GM12878 (cell line): ENCODE measurements around the gene RANBP1. TPM values are rescaled to one million over a fixed set of nuclear protein-coding genes. Genes with fewer than 3 reads are reported as not detected.

Experiments
- ATAC-seq: fragments of 200-7000 bp; cut with Tn5 transposase; 3 replicates; pipeline ENCODE4 v1.9.1; 2020; ENCODE audit warnings: mild to moderate bottlenecking, moderate library complexity
- BruUV-seq: library from RNA; stranded (reverse); fragments of 400-500 nt; replicated peaks from 2 replicates; lab custom pipeline; 2021; lab: Mats Ljungman, UMichigan
- CTCF ChIA-PET: fragments of 300-600 bp; sonication (Branson Sonifier 250); formaldehyde crosslinking; extraction: SDS; loops from one replicate; lab custom pipeline; 2021; ENCODE audit warnings: inconsistent platforms; lab: Yijun Ruan, JAX
- POLR2A ChIA-PET: fragments of 350-600 bp; formaldehyde crosslinking; extraction: SDS; loops from one replicate; lab custom pipeline; 2021; ENCODE audit warnings: inconsistent platforms; lab: Charles Lee
- RAD21 ChIA-PET: fragments of 300-600 bp; sonication (Branson Sonifier 250); formaldehyde crosslinking; loops from one replicate; lab custom pipeline; 2023; ENCODE audit warnings: antibody characterized with exemption; ENCODE audit not compliant: unreplicated experiment; lab: Charles Lee
- SMC1A ChIA-PET: fragments of 300-600 bp; sonication (Branson Sonifier 250); formaldehyde crosslinking; loops from one replicate; lab custom pipeline; 2023; ENCODE audit not compliant: unreplicated experiment, uncharacterized antibody; lab: Charles Lee
- DNase-seq: peaks from one replicate; pipeline ENCODE4 v3.0.0-alpha.2; 2011; ENCODE audit warnings: low read depth, low spot score
- FAIRE-seq: peaks from 3 replicates; lab custom pipeline; 2011; peaks lifted over from hg19 to GRCh38; lab: Jason Lieb, UNC
- H2AFZ ChIP-seq: 2 replicates; pipeline ENCODE4 v1.6.0; 2011; ENCODE audit warnings: low read depth, low read length, control low read depth; ENCODE audit not compliant: control insufficient read depth
- H3K27ac ChIP-seq: 2 replicates; pipeline ENCODE4 v1.5.1; 2011; ENCODE audit warnings: control low read depth; ENCODE audit not compliant: control insufficient read depth, insufficient read depth
- H3K27me3 ChIP-seq, 2 experiments: replicated peaks in 1 of 2; 2 replicates each; pipeline versions ENCODE4 v1.6.0 to v1.6.1; 2011; ENCODE audit warnings: low read length in 1 of 2; ENCODE audit not compliant: control insufficient read depth in 2 of 2, insufficient read depth in 2 of 2
- H3K36me3 ChIP-seq, 2 experiments: 2 replicates each; pipeline ENCODE4 v1.5.1; 2011; ENCODE audit warnings: low read length in 1 of 2; ENCODE audit not compliant: control insufficient read depth in 2 of 2, insufficient read depth in 2 of 2
- H3K4me1 ChIP-seq: 2 replicates; pipeline ENCODE4 v1.6.1; 2011; ENCODE audit warnings: mild to moderate bottlenecking, low read length, moderate library complexity, mixed read lengths; ENCODE audit not compliant: control insufficient read depth, insufficient read depth
- H3K4me2 ChIP-seq: 2 replicates; pipeline ENCODE4 v1.6.0; 2011; ENCODE audit warnings: control low read depth; ENCODE audit not compliant: control insufficient read depth, insufficient read depth
- H3K4me3 ChIP-seq: fragments of 200-600 bp; sonication (generic); 2 replicates; pipeline ENCODE4 v1.5.1; 2016
- H3K79me2 ChIP-seq: 2 replicates; pipeline ENCODE4 v1.6.0; 2011; ENCODE audit warnings: low read length; ENCODE audit not compliant: control insufficient read depth, insufficient read depth
- H3K9ac ChIP-seq: 2 replicates; pipeline ENCODE4 v1.8.0; 2011; ENCODE audit warnings: low read length, control low read depth, mixed read lengths; ENCODE audit not compliant: control insufficient read depth, insufficient read depth
- H3K9me3 ChIP-seq: replicated peaks from 3 replicates; pipeline ENCODE4 v1.5.1; 2011; ENCODE audit warnings: mild to moderate bottlenecking, low read length; ENCODE audit not compliant: control insufficient read depth, insufficient read depth
- H4K20me1 ChIP-seq: 2 replicates; pipeline ENCODE4 v1.6.0; 2011; ENCODE audit not compliant: control insufficient read depth, insufficient read depth
- CBX3 ChIP-seq: fragments of 200-600 bp; sonication (generic); IDR thresholded peaks from 2 replicates; pipeline ENCODE4 v1.6.1; 2016; ENCODE audit warnings: low read depth, borderline replicate concordance
- ESRRA ChIP-seq: IDR thresholded peaks from 2 replicates; pipeline ENCODE4 v1.6.1; 2012; ENCODE audit warnings: mild to moderate bottlenecking, low read length, improper control_type of control experiment
- HDGF ChIP-seq: fragments of 450-650 bp; IDR thresholded peaks from 2 replicates; pipeline ENCODE4 v1.6.1; 2016; ENCODE audit warnings: antibody characterized with exemption
- IRF4 ChIP-seq: IDR thresholded peaks from 2 replicates; pipeline ENCODE4 v1.6.1; 2011; ENCODE audit warnings: low read depth, low read length
- JUNB ChIP-seq: IDR thresholded peaks from 2 replicates; pipeline ENCODE4 v1.6.1; 2016; ENCODE audit warnings: antibody characterized with exemption, mild to moderate bottlenecking
- MTA2 ChIP-seq: fragments of 450-650 bp; IDR thresholded peaks from 2 replicates; pipeline ENCODE4 v1.6.1; 2016; ENCODE audit warnings: low read depth, mild to moderate bottlenecking, moderate library complexity
- PML ChIP-seq: IDR thresholded peaks from 2 replicates; pipeline ENCODE4 v1.6.1; 2012; ENCODE audit warnings: low read length, inconsistent platforms
- RELB ChIP-seq: fragments of 450-650 bp; IDR thresholded peaks from 2 replicates; pipeline ENCODE4 v1.6.1; 2017; ENCODE audit warnings: low read depth, mild to moderate bottlenecking, moderate library complexity
- SRF ChIP-seq, 2 experiments: IDR thresholded peaks; 2 replicates each; pipeline ENCODE4 v1.6.1; 2011; ENCODE audit warnings: low read depth in 2 of 2, low read length in 2 of 2, mild to moderate bottlenecking in 1 of 2, moderate library complexity in 1 of 2
- TCF7 ChIP-seq: IDR thresholded peaks from 2 replicates; pipeline ENCODE4 v1.6.1; 2014; ENCODE audit warnings: antibody characterized with exemption, borderline replicate concordance
- ZSCAN29 ChIP-seq: fragments of 450-650 bp; IDR thresholded peaks from 2 replicates; pipeline ENCODE4 v1.6.1; 2017; ENCODE audit warnings: mild to moderate bottlenecking, moderate library complexity
- WGBS: methylation state at CpG from one replicate; pipeline ENCODE4 v1.1.6; 2016; ENCODE audit warnings: low lambda C conversion rate; ENCODE audit not compliant: insufficient replicate concordance, insufficient coverage; ENCODE audit errors: missing lambda C conversion rate; 5-methylcytosine and 5-hydroxymethylcytosine counted together
- in situ Hi-C: fragments of 300-500 bp; cut with MboI; formaldehyde crosslinking; loops from 9 replicates; pipeline ENCODE4 v1.14.3; 2018; ENCODE audit warnings: mixed read lengths
- intact Hi-C: fragments of 100-400 bp; cut with micrococcal nuclease; formaldehyde crosslinking; loops from one replicate; pipeline ENCODE4 v1.14.2; 2022; ENCODE audit not compliant: unreplicated experiment
- polyA plus RNA-seq, 11 experiments: library from polyadenylated mRNA; depleted of rRNA in 4 of 11; unstranded in 6 of 11; stranded (reverse) in 5 of 11; fragments of >200 nt; fragmentation: Nextera tagmentation in 4 of 11; fragmentation: Illumina TruSeq in 1 of 11; extraction: Ambion mirVana in 4 of 11; extraction: Trizol in 1 of 11; gene quantifications; 1 replicate in 1 of 11; 2 replicates in 10 of 11; pipeline versions ENCODE4 v1.2.1 to v1.2.3, GENCODE V29; 2011 to 2016; ENCODE audit warnings: inconsistent platforms in 2 of 11, missing spikeins in 2 of 11, low read depth in 1 of 11
- total RNA-seq, 4 experiments: library from RNA; depleted of rRNA in 3 of 4; stranded (reverse); fragments of >200 nt in 3 of 4; fragmentation: Illumina TruSeq in 1 of 4; extraction: Trizol in 1 of 4; gene quantifications; 2 replicates each; pipeline versions ENCODE4 v1.2.1 to v1.2.3, GENCODE V29; 2013 to 2021
- TF ChIP-seq, protein P1 (sequence below): fragments of 450-650 bp; IDR thresholded peaks from 2 replicates; pipeline ENCODE4 v1.6.1; 2016; ENCODE audit warnings: mild to moderate bottlenecking
- TF ChIP-seq, protein P2 (sequence below), 3 experiments: IDR thresholded peaks in 2 of 3; conservative IDR thresholded peaks in 1 of 3; 2 replicates each; pipeline ENCODE4 v1.5.1; 2011; ENCODE audit warnings: low read depth in 3 of 3, low read length in 3 of 3, mild to moderate bottlenecking in 3 of 3, control low read depth in 2 of 3, moderate library complexity in 2 of 3, inconsistent platforms in 1 of 3, mixed read lengths in 1 of 3; ENCODE audit not compliant: control insufficient read depth in 2 of 3, insufficient read depth in 1 of 3; ENCODE audit errors: extremely low read depth in 1 of 3
- TF ChIP-seq, protein P3 (sequence below): IDR thresholded peaks from 2 replicates; pipeline ENCODE4 v1.6.1; 2012; ENCODE audit warnings: mild to moderate bottlenecking, low read depth, low read length
- TF ChIP-seq, protein P4 (sequence below): fragments of 450-650 bp; conservative IDR thresholded peaks from 2 replicates; pipeline ENCODE4 v1.6.1; 2017; ENCODE audit warnings: mild to moderate bottlenecking, moderate library complexity

The RANBP1 gene
- total and polyA plus RNA-seq, 10 of the 15 experiments (the other 5 are each of a cell fraction or from before 2014, with no cell fraction given): 55.3 to 808 (median 394) TPM

GRCh38 chr22:20135265-20135664, 19.4 kb downstream of the RANBP1 start:
- ATAC-seq (no peak), DNase-seq (no peak), FAIRE-seq (no peak)
- Histone ChIP-seq H3K9me3 (no peaks in the 10 kb centered on the region), H3K4me1 (peaks cover 12% of the 10 kb centered on the region), H3K36me3 (no peaks in the 10 kb centered on the region; a peak in 1 of 4 replicates), H3K9ac (no peak overlapping the region), H3K4me3 (no peak overlapping the region), H3K79me2 (peaks cover 7% of the 10 kb centered on the region), H3K4me2 (no peak overlapping the region), H4K20me1 (no peaks in the 10 kb centered on the region), H3K27me3 (no peaks in the 10 kb centered on the region), H3K27ac (no peak overlapping the region), H2AFZ (no peak overlapping the region)
- ChIA-PET CTCF (interaction anchor here (0.6 kb wide), 1 partner anchor 15 kb away, joined by 3 read pairs; no protein-coding TSS in a partner anchor), SMC1A (no interaction called here), POLR2A (no interaction called here), RAD21 (no interaction called here)
- intact Hi-C loops (no loop called here), in situ Hi-C loops (no loop called here)
- WGBS: 51% methylated on average over 4 of the region's 4 CpGs
- no TSS peak for BruUV-seq
- TF ChIP-seq IRF4: no peak
- TF ChIP-seq TCF7: no peak
- TF ChIP-seq, protein P1, sequence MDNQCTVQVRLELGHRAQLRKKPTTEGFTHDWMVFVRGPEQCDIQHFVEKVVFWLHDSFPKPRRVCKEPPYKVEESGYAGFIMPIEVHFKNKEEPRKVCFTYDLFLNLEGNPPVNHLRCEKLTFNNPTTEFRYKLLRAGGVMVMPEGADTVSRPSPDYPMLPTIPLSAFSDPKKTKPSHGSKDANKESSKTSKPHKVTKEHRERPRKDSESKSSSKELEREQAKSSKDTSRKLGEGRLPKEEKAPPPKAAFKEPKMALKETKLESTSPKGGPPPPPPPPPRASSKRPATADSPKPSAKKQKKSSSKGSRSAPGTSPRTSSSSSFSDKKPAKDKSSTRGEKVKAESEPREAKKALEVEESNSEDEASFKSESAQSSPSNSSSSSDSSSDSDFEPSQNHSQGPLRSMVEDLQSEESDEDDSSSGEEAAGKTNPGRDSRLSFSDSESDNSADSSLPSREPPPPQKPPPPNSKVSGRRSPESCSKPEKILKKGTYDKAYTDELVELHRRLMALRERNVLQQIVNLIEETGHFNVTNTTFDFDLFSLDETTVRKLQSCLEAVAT: no peak
- TF ChIP-seq CBX3: no peak
- no peak for TF ChIP-seq RELB
- TF ChIP-seq SRF (IDR thresholded peaks at IDR 0.05; ENCODE audit: low read depth in 2 of 2, low read length in 2 of 2): no peak
- TF ChIP-seq PML: no peak
- no peak for TF ChIP-seq MTA2
- TF ChIP-seq, protein P2, sequence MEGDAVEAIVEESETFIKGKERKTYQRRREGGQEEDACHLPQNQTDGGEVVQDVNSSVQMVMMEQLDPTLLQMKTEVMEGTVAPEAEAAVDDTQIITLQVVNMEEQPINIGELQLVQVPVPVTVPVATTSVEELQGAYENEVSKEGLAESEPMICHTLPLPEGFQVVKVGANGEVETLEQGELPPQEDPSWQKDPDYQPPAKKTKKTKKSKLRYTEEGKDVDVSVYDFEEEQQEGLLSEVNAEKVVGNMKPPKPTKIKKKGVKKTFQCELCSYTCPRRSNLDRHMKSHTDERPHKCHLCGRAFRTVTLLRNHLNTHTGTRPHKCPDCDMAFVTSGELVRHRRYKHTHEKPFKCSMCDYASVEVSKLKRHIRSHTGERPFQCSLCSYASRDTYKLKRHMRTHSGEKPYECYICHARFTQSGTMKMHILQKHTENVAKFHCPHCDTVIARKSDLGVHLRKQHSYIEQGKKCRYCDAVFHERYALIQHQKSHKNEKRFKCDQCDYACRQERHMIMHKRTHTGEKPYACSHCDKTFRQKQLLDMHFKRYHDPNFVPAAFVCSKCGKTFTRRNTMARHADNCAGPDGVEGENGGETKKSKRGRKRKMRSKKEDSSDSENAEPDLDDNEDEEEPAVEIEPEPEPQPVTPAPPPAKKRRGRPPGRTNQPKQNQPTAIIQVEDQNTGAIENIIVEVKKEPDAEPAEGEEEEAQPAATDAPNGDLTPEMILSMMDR (IDR thresholded peaks at IDR 0.05 in 2 of 3, conservative IDR thresholded peaks at IDR 0.05 in 1 of 3; ENCODE audit: control insufficient read depth in 2 of 3, extremely low read depth in 1 of 3, insufficient read depth in 1 of 3, low read depth in 3 of 3, low read length in 3 of 3): no peak
- TF ChIP-seq HDGF: no peak
- no peak for TF ChIP-seq ZSCAN29
- TF ChIP-seq, protein P3, sequence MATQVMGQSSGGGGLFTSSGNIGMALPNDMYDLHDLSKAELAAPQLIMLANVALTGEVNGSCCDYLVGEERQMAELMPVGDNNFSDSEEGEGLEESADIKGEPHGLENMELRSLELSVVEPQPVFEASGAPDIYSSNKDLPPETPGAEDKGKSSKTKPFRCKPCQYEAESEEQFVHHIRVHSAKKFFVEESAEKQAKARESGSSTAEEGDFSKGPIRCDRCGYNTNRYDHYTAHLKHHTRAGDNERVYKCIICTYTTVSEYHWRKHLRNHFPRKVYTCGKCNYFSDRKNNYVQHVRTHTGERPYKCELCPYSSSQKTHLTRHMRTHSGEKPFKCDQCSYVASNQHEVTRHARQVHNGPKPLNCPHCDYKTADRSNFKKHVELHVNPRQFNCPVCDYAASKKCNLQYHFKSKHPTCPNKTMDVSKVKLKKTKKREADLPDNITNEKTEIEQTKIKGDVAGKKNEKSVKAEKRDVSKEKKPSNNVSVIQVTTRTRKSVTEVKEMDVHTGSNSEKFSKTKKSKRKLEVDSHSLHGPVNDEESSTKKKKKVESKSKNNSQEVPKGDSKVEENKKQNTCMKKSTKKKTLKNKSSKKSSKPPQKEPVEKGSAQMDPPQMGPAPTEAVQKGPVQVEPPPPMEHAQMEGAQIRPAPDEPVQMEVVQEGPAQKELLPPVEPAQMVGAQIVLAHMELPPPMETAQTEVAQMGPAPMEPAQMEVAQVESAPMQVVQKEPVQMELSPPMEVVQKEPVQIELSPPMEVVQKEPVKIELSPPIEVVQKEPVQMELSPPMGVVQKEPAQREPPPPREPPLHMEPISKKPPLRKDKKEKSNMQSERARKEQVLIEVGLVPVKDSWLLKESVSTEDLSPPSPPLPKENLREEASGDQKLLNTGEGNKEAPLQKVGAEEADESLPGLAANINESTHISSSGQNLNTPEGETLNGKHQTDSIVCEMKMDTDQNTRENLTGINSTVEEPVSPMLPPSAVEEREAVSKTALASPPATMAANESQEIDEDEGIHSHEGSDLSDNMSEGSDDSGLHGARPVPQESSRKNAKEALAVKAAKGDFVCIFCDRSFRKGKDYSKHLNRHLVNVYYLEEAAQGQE: no peak
- TF ChIP-seq, protein P4, sequence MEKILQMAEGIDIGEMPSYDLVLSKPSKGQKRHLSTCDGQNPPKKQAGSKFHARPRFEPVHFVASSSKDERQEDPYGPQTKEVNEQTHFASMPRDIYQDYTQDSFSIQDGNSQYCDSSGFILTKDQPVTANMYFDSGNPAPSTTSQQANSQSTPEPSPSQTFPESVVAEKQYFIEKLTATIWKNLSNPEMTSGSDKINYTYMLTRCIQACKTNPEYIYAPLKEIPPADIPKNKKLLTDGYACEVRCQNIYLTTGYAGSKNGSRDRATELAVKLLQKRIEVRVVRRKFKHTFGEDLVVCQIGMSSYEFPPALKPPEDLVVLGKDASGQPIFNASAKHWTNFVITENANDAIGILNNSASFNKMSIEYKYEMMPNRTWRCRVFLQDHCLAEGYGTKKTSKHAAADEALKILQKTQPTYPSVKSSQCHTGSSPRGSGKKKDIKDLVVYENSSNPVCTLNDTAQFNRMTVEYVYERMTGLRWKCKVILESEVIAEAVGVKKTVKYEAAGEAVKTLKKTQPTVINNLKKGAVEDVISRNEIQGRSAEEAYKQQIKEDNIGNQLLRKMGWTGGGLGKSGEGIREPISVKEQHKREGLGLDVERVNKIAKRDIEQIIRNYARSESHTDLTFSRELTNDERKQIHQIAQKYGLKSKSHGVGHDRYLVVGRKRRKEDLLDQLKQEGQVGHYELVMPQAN: no peak
- TF ChIP-seq JUNB: no peak
- TF ChIP-seq ESRRA: no peak
